Ovary (tissue), 9 donors: ENCODE results near the gene C9orf50. TPM values are rescaled to one million over a fixed set of nuclear protein-coding genes. Genes with fewer than 3 reads are reported as not detected.
A peak's percentile ranks its signal among the peaks of the same experiment; 100 is the strongest.

Source experiments
- DNase-seq, 5 donors: peaks; one replicate each; pipeline ENCODE4 v3.0.0-alpha.2; 2019 to 2020
- H3K27ac ChIP-seq, 2 donors: fragments of 200-600 bp; one replicate each; pipeline versions ENCODE4 v1.5.1 to v1.8.0; 2019 to 2022
- H3K27me3 ChIP-seq: fragments of 200-600 bp; one replicate; pipeline ENCODE4 v1.8.0; 2022
- H3K36me3 ChIP-seq: fragments of 200-600 bp; sonication (generic); one replicate; pipeline ENCODE4 v1.5.1; 2019
- H3K4me1 ChIP-seq: one replicate; pipeline ENCODE4 v1.8.1; 2013; ENCODE audit warnings: mild to moderate bottlenecking, moderate library complexity; ENCODE audit not compliant: insufficient read depth
- H3K4me3 ChIP-seq: fragments of 200-600 bp; sonication (generic); one replicate; pipeline ENCODE4 v1.5.1; 2017
- H3K9me3 ChIP-seq, 2 donors: fragments of 200-600 bp in 1 of 2; sonication (generic) in 1 of 2; one replicate each; pipeline versions ENCODE4 v1.5.1 to v1.8.1; 2013 to 2019; ENCODE audit warnings: mild to moderate bottlenecking in 1 of 2, moderate library complexity in 1 of 2
- CTCF ChIP-seq, 3 donors: fragments of 450-650 bp in 2 of 3; fragments of 200-600 bp in 1 of 3; IDR thresholded peaks; one replicate each; pipeline versions ENCODE4 v1.5.1 to v1.8.0; 2016 to 2022; ENCODE audit warnings: antibody characterized with exemption in 3 of 3, mild to moderate bottlenecking in 1 of 3
- EP300 ChIP-seq: sonication (generic); formaldehyde crosslinking; IDR thresholded peaks from one replicate; pipeline ENCODE4 v1.6.1; 2017; ENCODE audit warnings: antibody characterized with exemption
- POLR2A ChIP-seq: fragments of 450-650 bp; IDR thresholded peaks from one replicate; pipeline ENCODE4 v1.6.1; 2017; ENCODE audit warnings: antibody characterized with exemption, mild to moderate bottlenecking, moderate library complexity
- WGBS, 3 donors: extraction: QIAGEN DNeasy Blood & Tissue Kit in 1 of 3; methylation state at CpG; one replicate each; pipeline versions ENCODE4 v1.1.5 to v1.1.7; 2013 to 2017; 5-methylcytosine and 5-hydroxymethylcytosine counted together
- intact Hi-C, 4 donors: fragments of 100-400 bp; cut with DNase I; formaldehyde crosslinking; loops; one replicate each; pipeline versions ENCODE4 v1.11.0 to v1.15.1; 2022 to 2023
- polyA plus RNA-seq, 2 donors: library from polyadenylated mRNA; stranded (reverse); fragments of 200-250 nt in 1 of 2; fragments of 350-450 nt in 1 of 2; fragmentation: Illumina TruSeq in 1 of 2; extraction: RNeasy Lipid Tissue Mini Kit (QIAGEN cat#74804) in 1 of 2; gene quantifications; one replicate each; pipeline ENCODE4 v1.2.3, GENCODE V29; 2013 to 2014
- total RNA-seq, 7 donors: library from RNA; depleted of rRNA in 2 of 7; stranded (reverse); fragments of >200 nt in 2 of 7; fragmentation: NEBNext Ultra II Directional in 3 of 7; extraction: Animal tissue kit (Norgen Biotek cat#: 25700) in 3 of 7; gene quantifications; one replicate each; pipeline versions ENCODE4 v1.1.0 to v1.2.4, GENCODE V29; 2016 to 2023
- donor health status: DM: no; HTN: no; CAD: no; lungs with moderate emphysema.
- donor health status: DM: no; HTN: no; CAD: no.
- donor health status: Bipolar disorder and iron deficiency.
- donor health status: DM: yes; HTN: yes; CAD: no.
- donor health status: DM: no; HTN: no; CAD: no.
- donor health status: DM: yes; HTN: yes; CAD: no.

C9orf50 gene
- total and polyA plus RNA-seq, 9 donors = 0.07 to 1.1 (median 0.30) TPM; not detected in 6

DNA sequence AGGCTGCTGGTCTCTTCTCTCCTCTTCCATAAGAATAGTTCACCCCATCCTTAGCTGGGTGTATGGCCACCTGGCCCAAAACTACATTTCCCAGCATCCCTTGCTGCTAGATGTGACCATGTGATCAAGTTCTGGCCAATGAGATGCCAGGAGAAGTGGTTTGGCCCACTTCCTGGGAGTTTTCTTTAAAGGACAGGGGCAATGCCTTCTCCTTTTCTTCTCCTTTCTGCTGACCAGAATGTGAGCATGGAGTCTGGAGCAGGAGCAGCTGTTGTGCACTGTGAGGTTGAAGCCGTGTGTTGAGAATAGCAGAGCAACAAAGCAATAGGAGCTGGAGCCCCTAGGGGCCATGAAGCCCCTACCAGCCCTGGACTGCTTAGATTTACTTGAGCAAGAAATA is 36.8 kb downstream of the C9orf50 start:
- peaks cover 7% of the 10 kb centered on the region for H3K4me1 ChIP-seq
- H3K36me3 ChIP-seq = no peaks in the 10 kb centered on the region
- no peaks in the 10 kb centered on the region for H3K9me3 ChIP-seq
- intact Hi-C loops = loop anchor here in 1 of 4 donors (10.0 kb wide), 1 partner anchor 189 kb away; no protein-coding TSS in a partner anchor
- H3K4me3 ChIP-seq = no peak overlapping the region
- H3K27me3 ChIP-seq = no peaks in the 10 kb centered on the region
- TF ChIP-seq POLR2A (no peak), CTCF (IDR thresholded peaks at IDR 0.05) (no peak), EP300 (no peak)
- DNase-seq = peak; percentile 64 to 80 (median 69)
- WGBS, 3 donors = 88 to 92% (median 90%) methylated on average over 1 of the region's 1 CpG
- H3K27ac ChIP-seq = no peak overlapping the region

DNA sequence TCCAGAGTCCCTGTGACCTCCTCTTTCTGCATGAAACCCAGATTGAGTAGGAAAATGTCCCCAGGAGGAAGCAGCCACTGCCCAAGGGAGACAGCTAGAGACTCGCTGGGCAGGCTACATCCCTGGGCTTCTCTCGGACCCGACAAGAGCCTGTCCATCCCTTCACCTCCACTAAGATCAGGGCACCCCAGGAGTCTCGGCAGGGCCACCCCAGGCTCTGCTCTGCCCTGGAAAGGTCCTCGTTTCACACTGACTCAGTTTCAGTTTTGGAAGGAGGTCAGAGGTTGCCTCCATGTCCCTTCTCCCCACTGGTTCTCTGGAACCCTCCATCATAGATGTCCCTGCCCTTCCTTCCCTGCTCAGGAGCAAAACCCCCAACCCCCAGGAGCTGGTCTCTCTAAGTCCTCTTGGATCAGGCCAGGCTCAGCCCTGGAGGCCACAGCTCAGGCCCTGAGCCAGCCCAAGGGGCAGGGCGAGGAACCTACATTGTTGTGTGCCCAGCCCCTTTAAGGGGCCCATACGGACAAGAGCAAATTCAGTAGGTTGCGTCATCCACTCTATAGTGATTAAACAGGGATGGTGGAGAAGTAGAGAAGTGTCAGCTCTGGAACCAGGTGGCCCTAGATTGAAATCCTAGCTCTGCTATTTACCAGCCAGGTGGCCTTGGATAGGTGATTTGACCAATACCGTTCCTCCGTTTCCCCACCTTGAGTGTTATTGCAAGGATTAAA is 37.4 kb downstream of the C9orf50 start:
- H3K36me3 ChIP-seq = no peaks in the 10 kb centered on the region
- no peaks in the 10 kb centered on the region for H3K27me3 ChIP-seq
- no peak overlapping the region for H3K4me3 ChIP-seq
- H3K27ac ChIP-seq = no peak overlapping the region
- H3K9me3 ChIP-seq = no peaks in the 10 kb centered on the region
- intact Hi-C loops = loop anchor here in 1 of 4 donors (10.0 kb wide), 1 partner anchor 189 kb away; no protein-coding TSS in a partner anchor
- peaks cover 7% of the 10 kb centered on the region for H3K4me1 ChIP-seq
- TF ChIP-seq CTCF (IDR thresholded peaks at IDR 0.05) (no peak), EP300 (no peak), POLR2A (no peak)
- 76 to 83% (median 81%) methylated on average over 10 of the region's 10 CpGs for WGBS, 3 donors
- peak in 1 of 5 donors; percentile 13 for DNase-seq

- Histone ChIP-seq H3K27me3 (no peaks in the 10 kb centered on the region), H3K4me1 (peaks cover 7% of the 10 kb centered on the region), H3K27ac (no peak overlapping the region), H3K9me3 (no peaks in the 10 kb centered on the region), H3K36me3 (no peaks in the 10 kb centered on the region), H3K4me3 (no peak overlapping the region)
- DNase-seq = no peak
- 89 to 93% (median 91%) methylated on average over 3 of the region's 3 CpGs for WGBS, 3 donors
- intact Hi-C loops = loop anchor here in 1 of 4 donors (10.0 kb wide), 1 partner anchor 188 kb away; no protein-coding TSS in a partner anchor
- TF ChIP-seq CTCF (IDR thresholded peaks at IDR 0.05) (no peak), EP300 (no peak), POLR2A (no peak)
Observed at GRCh38 chr9:129582855-129583254, 38.0 kb downstream of the C9orf50 start.

DNA sequence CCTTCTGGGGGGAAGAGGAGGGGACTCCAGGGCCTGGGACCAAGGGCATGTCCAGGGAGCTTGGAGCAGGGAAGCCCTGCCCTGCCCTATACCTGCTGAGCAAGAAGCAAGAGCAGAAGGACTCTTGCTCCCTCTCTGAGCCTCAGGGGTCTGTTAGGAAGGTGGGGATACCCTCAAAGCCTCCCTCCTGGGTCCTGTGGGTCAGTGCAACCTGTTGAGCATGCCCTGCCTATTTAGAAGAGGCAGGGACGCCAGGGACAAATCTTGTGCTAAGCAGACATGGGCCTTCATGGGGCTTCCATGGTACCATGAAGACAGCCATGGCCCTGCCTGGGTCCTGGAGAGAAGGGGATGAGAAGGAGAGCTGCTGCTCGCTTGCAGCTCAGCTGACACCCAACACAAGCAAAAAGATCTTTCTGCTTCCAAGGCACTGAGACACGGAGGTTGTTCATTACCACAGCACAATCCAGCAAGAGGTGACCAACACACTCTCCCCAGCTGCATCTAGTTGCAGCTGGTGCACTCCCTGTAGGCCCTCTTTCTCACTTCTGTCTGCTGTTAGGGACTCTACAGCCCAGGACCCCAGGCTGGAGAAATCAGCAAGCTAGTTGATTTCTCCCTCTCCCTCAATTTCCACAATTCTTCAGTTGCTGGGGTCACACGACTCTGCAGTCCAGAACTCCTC is 39.3 kb downstream of the C9orf50 start:
- H3K36me3 ChIP-seq = no peaks in the 10 kb centered on the region
- TF ChIP-seq POLR2A = no peak
- no peak for TF ChIP-seq EP300
- TF ChIP-seq CTCF (IDR thresholded peaks at IDR 0.05) = no peak
- no peak for DNase-seq
- intact Hi-C loops = loop anchor here in 1 of 4 donors (10.0 kb wide), 1 partner anchor 187 kb away; no protein-coding TSS in a partner anchor
- H3K27ac ChIP-seq = no peak overlapping the region
- 58 to 74% (median 67%) methylated on average over 4 of the region's 4 CpGs for WGBS, 3 donors
- peaks cover 3% of the 10 kb centered on the region for H3K4me1 ChIP-seq
- H3K9me3 ChIP-seq = no peaks in the 10 kb centered on the region
- no peak overlapping the region for H3K4me3 ChIP-seq
- H3K27me3 ChIP-seq = no peaks in the 10 kb centered on the region
